Chondrocyte (in vitro differentiated cells): ENCODE data around the gene MTMR10. TPM values are rescaled to one million over a fixed set of nuclear protein-coding genes. Genes with fewer than 3 reads are reported as not detected.
A peak's percentile ranks its signal among the peaks of the same experiment; 100 is the strongest.

Source experiments
- DNase-seq: peaks from one replicate; pipeline ENCODE4 v3.0.0; 2021; ENCODE audit warnings: mixed read lengths, low spot score
- H3K27ac Mint-ChIP-seq: one replicate; pipeline ENCODE4 v1.8.0; 2021; ENCODE audit warnings: mild to moderate bottlenecking, moderate library complexity, mixed read lengths; ENCODE audit not compliant: unreplicated experiment
- H3K27me3 Mint-ChIP-seq: 2 replicates; pipeline ENCODE4 v1.8.0; 2021; ENCODE audit warnings: low read depth, mixed read lengths
- H3K36me3 Mint-ChIP-seq: 2 replicates; pipeline ENCODE4 v1.8.0; 2021; ENCODE audit warnings: low read depth, mixed read lengths
- H3K4me1 Mint-ChIP-seq: 2 replicates; pipeline ENCODE4 v1.8.0; 2021; ENCODE audit warnings: low read depth, mild to moderate bottlenecking, mixed read lengths
- H3K4me3 Mint-ChIP-seq: one replicate; pipeline ENCODE4 v1.8.0; 2021; ENCODE audit warnings: mild to moderate bottlenecking, moderate library complexity, mixed read lengths; ENCODE audit not compliant: unreplicated experiment
- H3K9me3 Mint-ChIP-seq: 2 replicates; pipeline ENCODE4 v1.8.0; 2021; ENCODE audit warnings: low read depth, mixed read lengths
- total RNA-seq: library from RNA; stranded (reverse); gene quantifications from 3 replicates; pipeline ENCODE4 v1.2.1, GENCODE V29; 2021
- TF ChIP-seq, protein P1 (sequence below): fragments of 200-600 bp; sonication (generic); IDR thresholded peaks from 2 replicates; pipeline ENCODE4 v1.5.0; 2021; ENCODE audit warnings: antibody characterized with exemption, mild to moderate bottlenecking, moderate library complexity

MTMR10 gene
- total RNA-seq, 1 donor from 2014 or later = 14.9 TPM

DNA sequence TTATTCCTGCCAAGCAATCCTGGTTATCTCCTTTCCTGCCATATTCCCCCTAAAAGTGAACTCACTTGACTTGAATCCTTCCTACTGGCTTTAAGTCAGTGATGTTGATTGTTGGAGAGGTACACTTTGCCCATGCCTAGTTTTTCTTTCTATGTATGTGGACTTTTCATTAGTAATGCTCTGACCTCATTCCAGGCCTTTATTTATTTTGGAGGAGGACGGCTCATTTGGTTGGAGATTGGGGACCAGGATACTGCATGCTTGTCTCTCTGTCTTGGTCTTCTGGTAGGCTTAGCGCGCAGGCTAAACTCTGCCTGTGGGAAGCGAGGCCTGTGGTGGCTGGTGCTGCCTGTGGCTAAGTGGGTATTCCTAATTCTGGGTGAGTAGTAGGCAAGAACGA, 29.1 kb upstream of the MTMR10 start:
- H3K4me1 Mint-ChIP-seq = peaks cover 34% of the 10 kb centered on the region
- no peak for DNase-seq
- no peaks in the 10 kb centered on the region for H3K9me3 Mint-ChIP-seq
- H3K36me3 Mint-ChIP-seq = no peaks in the 10 kb centered on the region
- TF ChIP-seq, protein P1, sequence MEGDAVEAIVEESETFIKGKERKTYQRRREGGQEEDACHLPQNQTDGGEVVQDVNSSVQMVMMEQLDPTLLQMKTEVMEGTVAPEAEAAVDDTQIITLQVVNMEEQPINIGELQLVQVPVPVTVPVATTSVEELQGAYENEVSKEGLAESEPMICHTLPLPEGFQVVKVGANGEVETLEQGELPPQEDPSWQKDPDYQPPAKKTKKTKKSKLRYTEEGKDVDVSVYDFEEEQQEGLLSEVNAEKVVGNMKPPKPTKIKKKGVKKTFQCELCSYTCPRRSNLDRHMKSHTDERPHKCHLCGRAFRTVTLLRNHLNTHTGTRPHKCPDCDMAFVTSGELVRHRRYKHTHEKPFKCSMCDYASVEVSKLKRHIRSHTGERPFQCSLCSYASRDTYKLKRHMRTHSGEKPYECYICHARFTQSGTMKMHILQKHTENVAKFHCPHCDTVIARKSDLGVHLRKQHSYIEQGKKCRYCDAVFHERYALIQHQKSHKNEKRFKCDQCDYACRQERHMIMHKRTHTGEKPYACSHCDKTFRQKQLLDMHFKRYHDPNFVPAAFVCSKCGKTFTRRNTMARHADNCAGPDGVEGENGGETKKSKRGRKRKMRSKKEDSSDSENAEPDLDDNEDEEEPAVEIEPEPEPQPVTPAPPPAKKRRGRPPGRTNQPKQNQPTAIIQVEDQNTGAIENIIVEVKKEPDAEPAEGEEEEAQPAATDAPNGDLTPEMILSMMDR = no peak
- H3K27ac Mint-ChIP-seq = no peak overlapping the region
- H3K4me3 Mint-ChIP-seq = no peak overlapping the region
- no peaks in the 10 kb centered on the region for H3K27me3 Mint-ChIP-seq

DNA sequence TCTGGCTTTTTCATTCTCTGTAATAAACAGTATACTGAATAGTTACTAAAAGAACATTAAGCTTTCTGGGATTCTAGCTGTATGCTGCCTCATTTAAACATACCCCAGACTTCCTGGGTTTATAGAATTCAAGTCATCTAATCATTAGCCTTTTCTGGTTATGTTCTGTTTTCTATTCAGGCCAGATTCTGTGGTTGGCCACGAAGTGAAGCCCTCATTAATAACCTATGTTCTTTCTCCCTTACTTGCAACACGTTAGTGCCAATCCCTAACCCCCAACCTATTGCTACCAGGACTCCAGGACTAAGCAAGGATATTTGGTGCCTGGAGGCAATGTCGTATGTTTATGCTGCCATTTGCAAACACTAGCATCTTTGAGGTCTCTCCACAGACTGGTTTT, 28.6 kb upstream of the MTMR10 start:
- no peaks in the 10 kb centered on the region for H3K27me3 Mint-ChIP-seq
- H3K36me3 Mint-ChIP-seq = no peaks in the 10 kb centered on the region
- peaks cover 32% of the 10 kb centered on the region for H3K4me1 Mint-ChIP-seq
- H3K9me3 Mint-ChIP-seq = no peaks in the 10 kb centered on the region
- H3K27ac Mint-ChIP-seq = no peak overlapping the region
- H3K4me3 Mint-ChIP-seq = no peak overlapping the region
- no peak for DNase-seq
- TF ChIP-seq, protein P1 = no peak

DNA sequence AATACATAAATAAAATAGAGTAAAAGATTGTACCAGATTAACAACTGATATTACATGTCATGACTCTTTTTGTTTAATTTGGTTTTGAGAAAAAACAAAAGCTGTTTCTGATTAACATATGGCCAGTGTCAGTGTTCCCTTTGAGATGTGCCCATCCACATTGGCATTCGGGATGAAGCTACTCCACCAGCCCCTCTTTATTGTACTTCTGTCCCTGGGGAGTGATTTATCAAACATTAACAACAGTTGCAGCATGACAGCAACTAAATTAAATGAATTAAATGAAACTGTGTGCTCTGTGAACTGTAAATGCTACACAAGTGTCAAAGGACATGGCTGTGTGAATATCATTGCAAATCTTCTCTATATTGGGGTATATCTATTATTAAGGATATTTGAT, 25.9 kb upstream of the MTMR10 start:
- H3K4me1 Mint-ChIP-seq = peaks cover 10% of the 10 kb centered on the region
- peaks cover 5% of the 10 kb centered on the region for H3K36me3 Mint-ChIP-seq
- no peak for DNase-seq
- H3K27me3 Mint-ChIP-seq = no peaks in the 10 kb centered on the region
- TF ChIP-seq, protein P1 = no peak
- H3K27ac Mint-ChIP-seq = no peak overlapping the region
- H3K9me3 Mint-ChIP-seq = peaks cover 13% of the 10 kb centered on the region
- no peak overlapping the region for H3K4me3 Mint-ChIP-seq

DNA sequence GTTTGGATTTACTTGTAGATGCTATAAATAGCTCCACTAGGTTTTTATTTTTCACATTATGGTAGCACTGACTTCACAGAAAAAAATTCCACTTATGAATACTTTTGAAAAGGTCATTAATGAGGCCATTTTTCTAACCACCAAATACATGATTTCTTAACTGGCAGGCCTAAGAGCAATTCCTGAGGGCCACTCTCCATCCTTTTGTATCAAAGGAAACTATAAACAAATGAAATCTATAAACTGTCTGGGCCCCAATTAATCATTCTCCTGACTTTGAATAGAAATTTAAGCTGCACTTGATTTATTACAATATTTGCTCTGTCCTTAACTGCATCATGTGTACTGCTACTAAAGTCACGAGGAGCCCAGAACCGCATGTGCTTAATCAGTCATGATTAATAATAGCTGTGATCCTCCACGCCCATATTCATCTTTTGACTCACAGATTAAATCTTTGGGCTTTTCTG, 25.1 kb upstream of the MTMR10 start:
- DNase-seq = no peak
- H3K4me1 Mint-ChIP-seq = peaks cover 10% of the 10 kb centered on the region

DNA sequence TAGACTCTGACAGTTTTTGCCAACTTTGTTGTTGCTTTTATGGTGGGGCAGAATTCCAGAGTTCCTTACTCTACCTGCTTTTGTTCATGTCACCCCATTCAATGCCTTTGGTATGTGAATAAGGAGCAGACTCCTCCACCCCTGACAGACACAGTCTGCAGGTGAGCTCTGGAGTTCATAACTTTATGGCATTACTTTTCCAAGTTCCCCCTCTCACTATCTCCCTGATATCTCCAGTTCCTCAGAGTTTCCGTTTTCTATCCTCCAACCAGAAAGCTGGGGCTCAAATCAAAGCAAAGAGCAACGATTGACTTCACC, 23.1 kb upstream of the MTMR10 start:
- Mint-ChIP-seq H3K36me3 (peaks cover 6% of the 10 kb centered on the region), H3K4me1 (peaks cover 7% of the 10 kb centered on the region), H3K27ac (no peak overlapping the region), H3K27me3 (no peaks in the 10 kb centered on the region), H3K9me3 (peaks cover 18% of the 10 kb centered on the region), H3K4me3 (no peak overlapping the region)
- DNase-seq = no peak
- TF ChIP-seq, protein P1 = no peak

More for the DNA sequence above, 25.1 kb upstream of the MTMR10 start:
- peaks cover 18% of the 10 kb centered on the region for H3K9me3 Mint-ChIP-seq
- no peak overlapping the region for H3K4me3 Mint-ChIP-seq
- TF ChIP-seq, protein P1 = no peak
- H3K27ac Mint-ChIP-seq = peak overlapping the region; percentile 12
- no peaks in the 10 kb centered on the region for H3K27me3 Mint-ChIP-seq
- H3K36me3 Mint-ChIP-seq = peaks cover 6% of the 10 kb centered on the region
